K562 (cell line): ENCODE data around the gene PIGQ. TPM values are rescaled to one million over a fixed set of nuclear protein-coding genes. Genes with fewer than 3 reads are reported as not detected.
A peak's percentile ranks its signal among the peaks of the same experiment; 100 is the strongest.

Source experiments
- ATAC-seq: fragments of 200-7000 bp; cut with Tn5 transposase; 3 replicates; pipeline ENCODE4 v1.9.1; 2020; ENCODE audit warnings: moderate library complexity
- BruUV-seq: library from RNA; stranded (reverse); fragments of 400-500 nt; replicated peaks from 2 replicates; lab custom pipeline; 2021; lab: Mats Ljungman, UMichigan
- CTCF ChIA-PET: fragments of 300-600 bp; formaldehyde crosslinking; extraction: SDS; loops from one replicate; lab custom pipeline; 2021; ENCODE audit warnings: low intra/inter-chr PET ratio; lab: Yijun Ruan, JAX
- POLR2A ChIA-PET: fragments of 300-600, 350-650 bp; sonication (Branson Sonifier 250); formaldehyde crosslinking; extraction: SDS; loops from one replicate; lab custom pipeline; 2021; ENCODE audit warnings: antibody characterized with exemption, inconsistent platforms; lab: Yijun Ruan, JAX
- DNase-seq, 4 experiments: peaks; one replicate each; pipeline versions ENCODE4 v3.0.0 to v3.0.0-alpha.2; 2011 to 2018; ENCODE audit warnings: low spot score in 3 of 4, mixed read lengths in 3 of 4; ENCODE audit errors: extremely low read depth in 1 of 4
- FAIRE-seq: peaks from 2 replicates; lab custom pipeline; 2011; peaks lifted over from hg19 to GRCh38; lab: Jason Lieb, UNC
- H2AFZ ChIP-seq: 2 replicates; pipeline ENCODE4 v1.6.0; 2011; ENCODE audit warnings: low read depth, low read length, control low read depth, inconsistent platforms
- H3K27ac ChIP-seq: fragments of 200-600 bp; 3 replicates; pipeline ENCODE4 v1.8.0; 2011; ENCODE audit warnings: low read depth, mild to moderate bottlenecking, control low read depth, inconsistent platforms, low read length, moderate library complexity, mixed read lengths; ENCODE audit errors: extremely low read depth
- H3K27me3 ChIP-seq, 2 experiments: fragments of 300-600 bp in 1 of 2; 2 replicates in 1 of 2; 3 replicates in 1 of 2; pipeline versions ENCODE4 v1.6.0 to v1.8.0; 2011; ENCODE audit warnings: inconsistent platforms in 2 of 2, low read length in 2 of 2, mild to moderate bottlenecking in 1 of 2, mixed read lengths in 1 of 2, moderate library complexity in 1 of 2; ENCODE audit not compliant: control insufficient read depth in 2 of 2, insufficient read depth in 2 of 2
- H3K36me3 ChIP-seq: fragments of 300-600 bp; 3 replicates; pipeline ENCODE4 v1.8.0; 2011; ENCODE audit warnings: mild to moderate bottlenecking, low read length, inconsistent platforms; ENCODE audit not compliant: control insufficient read depth, insufficient read depth
- H3K4me1 ChIP-seq, 2 experiments: fragments of 200-600 bp in 1 of 2; replicated peaks in 1 of 2; 2 replicates in 1 of 2; 3 replicates in 1 of 2; pipeline versions ENCODE4 v1.5.1 to v1.8.0; 2011; ENCODE audit warnings: inconsistent platforms in 2 of 2, low read length in 2 of 2, mild to moderate bottlenecking in 1 of 2, mixed read lengths in 1 of 2, moderate library complexity in 1 of 2; ENCODE audit not compliant: control insufficient read depth in 2 of 2, insufficient read depth in 2 of 2
- H3K4me2 ChIP-seq: 2 replicates; pipeline ENCODE4 v1.6.1; 2011; ENCODE audit warnings: low read length, control low read depth, inconsistent platforms, mixed read lengths; ENCODE audit not compliant: insufficient read depth
- H3K4me3 ChIP-seq: fragments of 200-600 bp; sonication (generic), shearing (Covaris generic); 2 replicates; pipeline ENCODE4 v1.5.1; 2016; ENCODE audit warnings: control low read depth, inconsistent platforms
- H3K79me2 ChIP-seq: fragments of 200-600 bp; 3 replicates; pipeline ENCODE4 v1.8.0; 2011; ENCODE audit warnings: low read length, inconsistent platforms; ENCODE audit not compliant: control insufficient read depth, insufficient read depth
- H3K9ac ChIP-seq, 2 experiments: 2 replicates each; pipeline versions ENCODE4 v1.6.0 to v1.6.1; 2011; ENCODE audit warnings: low read depth in 2 of 2, low read length in 2 of 2, control low read depth in 1 of 2, inconsistent platforms in 1 of 2, mild to moderate bottlenecking in 1 of 2, mixed read lengths in 1 of 2; ENCODE audit not compliant: insufficient read depth in 1 of 2
- H3K9me1 ChIP-seq: one replicate; pipeline ENCODE4 v1.6.0; 2011; ENCODE audit warnings: inconsistent platforms, mild to moderate bottlenecking, low read length, moderate library complexity; ENCODE audit not compliant: control insufficient read depth, insufficient read depth
- H3K9me3 ChIP-seq: replicated peaks from 2 replicates; pipeline ENCODE4 v1.5.1; 2011; ENCODE audit warnings: low read depth, low read length, inconsistent platforms; ENCODE audit not compliant: control insufficient read depth, insufficient read depth
- H4K20me1 ChIP-seq: replicated peaks from 2 replicates; pipeline ENCODE4 v1.6.1; 2011; ENCODE audit warnings: low read length, inconsistent platforms, mixed read lengths; ENCODE audit not compliant: control insufficient read depth, insufficient read depth
- EP400 ChIP-seq: fragments of 450-650 bp; IDR thresholded peaks from 2 replicates; pipeline ENCODE4 v1.6.1; 2017; ENCODE audit warnings: antibody characterized with exemption, mild to moderate bottlenecking, moderate library complexity
- ESRRA ChIP-seq: fragments of 450-650 bp; IDR thresholded peaks from 2 replicates; pipeline ENCODE4 v1.6.1; 2014; ENCODE audit warnings: low read depth, mild to moderate bottlenecking, moderate library complexity, borderline replicate concordance
- FOXK2 ChIP-seq, 2 experiments: fragments of 450-650 bp; IDR thresholded peaks in 1 of 2; conservative IDR thresholded peaks in 1 of 2; 2 replicates each; pipeline ENCODE4 v1.6.1; 2016; ENCODE audit warnings: low read depth in 2 of 2, mild to moderate bottlenecking in 1 of 2
- RBM34 ChIP-seq: fragments of 200-400 bp; formaldehyde crosslinking; IDR thresholded peaks from 2 replicates; pipeline ENCODE4 v1.6.1; 2018; ENCODE audit warnings: low read length, borderline replicate concordance; ENCODE audit not compliant: insufficient read depth
- SREBF1 ChIP-seq: fragments of 150-350 bp; IDR thresholded peaks from 2 replicates; pipeline ENCODE4 v1.6.1; 2014; ENCODE audit warnings: antibody characterized with exemption, low read depth, low read length, borderline replicate concordance
- TOE1 ChIP-seq, 2 experiments: fragments of 450-650 bp in 1 of 2; sonication (generic) in 1 of 2; formaldehyde crosslinking in 1 of 2; IDR thresholded peaks; 2 replicates each; pipeline versions ENCODE4 v1.7.1 to v1.8.0; 2016 to 2022; ENCODE audit warnings: borderline replicate concordance in 2 of 2, mild to moderate bottlenecking in 2 of 2, antibody characterized with exemption in 1 of 2, inconsistent platforms in 1 of 2, low read depth in 1 of 2, missing genetic modification reagents in 1 of 2, moderate library complexity in 1 of 2
- ZNF311 ChIP-seq: fragments of 250-450 bp; sonication (Bioruptor Pico); IDR thresholded peaks from 2 replicates; pipeline ENCODE4 v1.4.0; 2020; ENCODE audit warnings: mild to moderate bottlenecking, moderate library complexity
- ZNF589 ChIP-seq: fragments of 200-800 bp; sonication (Bioruptor generic); IDR thresholded peaks from 2 replicates; pipeline ENCODE4 v1.6.1; 2016; ENCODE audit warnings: low read depth, missing genetic modification characterization, missing compliant biosample characterization
- ZNF639 ChIP-seq, 2 experiments: fragments of 200-800 bp in 1 of 2; sonication (Bioruptor generic) in 1 of 2; sonication (generic) in 1 of 2; formaldehyde crosslinking in 1 of 2; IDR thresholded peaks in 1 of 2; conservative IDR thresholded peaks in 1 of 2; 2 replicates each; pipeline versions ENCODE4 v1.5.0 to v1.6.1; 2016 to 2020; ENCODE audit warnings: missing compliant biosample characterization in 1 of 2, missing genetic modification characterization in 1 of 2, missing genetic modification reagents in 1 of 2
- WGBS: fragments of 100-300 bp; shearing (Covaris generic); methylation state at CpG from one replicate; pipeline ENCODE4 v1.1.6; 2016; ENCODE audit warnings: low coverage, mixed read lengths; ENCODE audit not compliant: insufficient coverage; ENCODE audit errors: missing lambda C conversion rate; 5-methylcytosine and 5-hydroxymethylcytosine counted together
- in situ Hi-C: fragments of 300-500 bp; cut with MboI; formaldehyde crosslinking; loops from 4 replicates; pipeline ENCODE4 v1.15.0; 2018; ENCODE audit warnings: inconsistent platforms, mixed read lengths
- intact Hi-C: fragments of 100-400 bp; cut with micrococcal nuclease; formaldehyde crosslinking; loops from 2 replicates; pipeline ENCODE4 v1.14.2; 2022
- polyA plus RNA-seq, 8 experiments: library from polyadenylated mRNA; depleted of rRNA in 4 of 8; stranded (reverse) in 5 of 8; unstranded in 3 of 8; fragments of >200 nt; fragmentation: Nextera tagmentation in 2 of 8; fragmentation: Illumina TruSeq in 1 of 8; extraction: Ambion mirVana in 2 of 8; extraction: Trizol in 1 of 8; gene quantifications; 2 replicates each; pipeline versions ENCODE4 v1.2.1 to v1.2.3, GENCODE V29; 2011 to 2014; ENCODE audit warnings: inconsistent platforms in 1 of 8, missing spikeins in 1 of 8
- total RNA-seq, 7 experiments: library from RNA; depleted of rRNA in 6 of 7; stranded (reverse); fragments of >200 nt in 6 of 7; fragmentation: Illumina TruSeq in 2 of 7; extraction: Trizol in 2 of 7; gene quantifications; 2 replicates each; pipeline versions ENCODE4 v1.2.1 to v1.2.3, GENCODE V29; 2011 to 2021; ENCODE audit warnings: low replicate concordance in 1 of 7
- TF ChIP-seq, protein P1 (sequence below): fragments of 450-650 bp; IDR thresholded peaks from 2 replicates; pipeline ENCODE4 v1.6.1; 2016
- TF ChIP-seq, protein P2 (sequence below): fragments of 200-800 bp; sonication (Bioruptor generic); IDR thresholded peaks from 2 replicates; pipeline ENCODE4 v1.6.1; 2017; ENCODE audit warnings: missing genetic modification characterization, missing compliant biosample characterization

The PIGQ gene
- total and polyA plus RNA-seq, 9 of the 15 experiments (the other 6 are each of a cell fraction or from before 2014, with no cell fraction given): 0.20 to 49.6 (median 11.7) TPM

- TF ChIP-seq ZNF639 (CRISPR knock-in tag; conservative IDR thresholded peaks at IDR 0.05 in 1 of 2, IDR thresholded peaks at IDR 0.05 in 1 of 2) (peak in 1 of 2 experiments; percentile 89; a peak in 1 of 4 replicates), ESRRA (peak; percentile 64)
These were observed 19.3 kb downstream of the PIGQ start (continued) for GRCh38 chr16:588889-589657.

GRCh38 chr16:589658-590187, 20.0 kb downstream of the PIGQ start, which contains the start of gene RAB40C:
RAB40C (plus strand) TSS chr16:590066; CDS start chr16:590292, 226 bp downstream.
- Histone ChIP-seq H3K4me1 (peaks cover 18 to 72% of the 10 kb centered on the region in 2 experiments; a peak in 4 of 5 replicates), H3K4me3 (peak within 1 kb of the TSS; percentile 90), H2AFZ (peak within 1 kb of the TSS; percentile 100), H3K4me2 (peak within 1 kb of the TSS; percentile 94), H3K9me1 (peaks cover 8% of the 10 kb centered on the region), H3K36me3 (peaks cover 21% of the 10 kb centered on the region; the same call in 2 of the 3 replicates), H3K27ac (peak within 1 kb of the TSS; percentile 91), H3K27me3 (no peaks in the 10 kb centered on the region), H3K9me3 (no peaks in the 10 kb centered on the region), H3K79me2 (peaks cover 66% of the 10 kb centered on the region), H3K9ac (peak within 1 kb of the TSS; percentile 88 to 95), H4K20me1 (peaks cover 19% of the 10 kb centered on the region)
- POLR2A ChIA-PET: interaction anchor here (0.6 to 1.7 kb wide), 7 partner anchors 8 to 496 kb away, joined by 3 to 8 read pairs (median 4); no protein-coding TSS in a partner anchor
- 2% methylated on average over 9 of the region's 67 CpGs for WGBS
- ATAC-seq: peak; percentile 90
- peak; percentile 95 to 99 (median 98) for DNase-seq
- FAIRE-seq: peak; percentile 80
- BruUV-seq: no TSS peak
- intact Hi-C loops: loop anchor here (1.0 to 2.0 kb wide), 2 partner anchors 52 to 71 kb away; partner anchors contain the start of gene MCRIP2
- in situ Hi-C loops: no loop called here
- CTCF ChIA-PET: no interaction called here
- TF ChIP-seq FOXK2 (conservative IDR thresholded peaks at IDR 0.05 in 1 of 2, IDR thresholded peaks at IDR 0.05 in 1 of 2; ENCODE audit: low read depth in 2 of 2) (0 out of 4 replicates have a peak, but pooled peaks of 1 of the 2 experiments have one; percentile 11), EP400 (peak; percentile 75; the same call in 1 of the 2 replicates), TOE1 (IDR thresholded peaks at IDR 0.05; ENCODE audit: borderline replicate concordance) (peak; percentile 38; the same call in 1 of the 2 replicates), TOE1 (CRISPR knock-in tag; IDR thresholded peaks at IDR 0.05; ENCODE audit: borderline replicate concordance, low read depth) (no peak), SREBF1 (peak; percentile 96), ZNF589 (CRISPR knock-in tag) (no peak), RBM34 (no peak), ZNF311 (CRISPR knock-in tag) (no peak)
- TF ChIP-seq, protein P1, sequence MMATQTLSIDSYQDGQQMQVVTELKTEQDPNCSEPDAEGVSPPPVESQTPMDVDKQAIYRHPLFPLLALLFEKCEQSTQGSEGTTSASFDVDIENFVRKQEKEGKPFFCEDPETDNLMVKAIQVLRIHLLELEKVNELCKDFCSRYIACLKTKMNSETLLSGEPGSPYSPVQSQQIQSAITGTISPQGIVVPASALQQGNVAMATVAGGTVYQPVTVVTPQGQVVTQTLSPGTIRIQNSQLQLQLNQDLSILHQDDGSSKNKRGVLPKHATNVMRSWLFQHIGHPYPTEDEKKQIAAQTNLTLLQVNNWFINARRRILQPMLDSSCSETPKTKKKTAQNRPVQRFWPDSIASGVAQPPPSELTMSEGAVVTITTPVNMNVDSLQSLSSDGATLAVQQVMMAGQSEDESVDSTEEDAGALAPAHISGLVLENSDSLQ: peak; percentile 100
- TF ChIP-seq, protein P2, sequence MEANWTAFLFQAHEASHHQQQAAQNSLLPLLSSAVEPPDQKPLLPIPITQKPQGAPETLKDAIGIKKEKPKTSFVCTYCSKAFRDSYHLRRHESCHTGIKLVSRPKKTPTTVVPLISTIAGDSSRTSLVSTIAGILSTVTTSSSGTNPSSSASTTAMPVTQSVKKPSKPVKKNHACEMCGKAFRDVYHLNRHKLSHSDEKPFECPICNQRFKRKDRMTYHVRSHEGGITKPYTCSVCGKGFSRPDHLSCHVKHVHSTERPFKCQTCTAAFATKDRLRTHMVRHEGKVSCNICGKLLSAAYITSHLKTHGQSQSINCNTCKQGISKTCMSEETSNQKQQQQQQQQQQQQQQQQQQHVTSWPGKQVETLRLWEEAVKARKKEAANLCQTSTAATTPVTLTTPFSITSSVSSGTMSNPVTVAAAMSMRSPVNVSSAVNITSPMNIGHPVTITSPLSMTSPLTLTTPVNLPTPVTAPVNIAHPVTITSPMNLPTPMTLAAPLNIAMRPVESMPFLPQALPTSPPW (CRISPR knock-in tag): peak; percentile 88
